ENCODE measurements around the gene CLPSL2. TPM values are rescaled to one million over a fixed set of nuclear protein-coding genes. Genes with fewer than 3 reads are reported as not detected.

CLPSL2 gene
- total and polyA plus RNA-seq, 2 donors (not counting 1 experiment from before 2014, with no cell fraction given) = not detected

GRCh38 chr6:35790683-35791082 lies 14.3 kb downstream of the CLPSL2 start:
- Histone ChIP-seq H3K9ac (ENCODE audit: low read length) (no peak overlapping the region), H3K27me3 (replicated peaks in 1 of 4; ENCODE audit: control extremely low read depth in 1 of 4, control insufficient read depth in 3 of 4, insufficient read depth in 4 of 4, low read length in 3 of 4) (peaks cover 0 to 30% (median 14%) of the 10 kb centered on the region in 4 experiments), H2AFZ (ENCODE audit: insufficient read depth, low read depth, low read length, poor library complexity, severe bottlenecking) (no peak overlapping the region), H4K20me1 (ENCODE audit: control insufficient read depth, insufficient read depth, low read length, poor library complexity, severe bottlenecking) (no peaks in the 10 kb centered on the region), H3K36me3 (replicated peaks in 1 of 2; ENCODE audit: control extremely low read depth in 1 of 2, control insufficient read depth in 1 of 2, extremely low read depth in 1 of 2, insufficient read depth in 2 of 2, low read length in 1 of 2) (no peaks in the 10 kb centered on the region), H3K4me2 (replicated peaks; ENCODE audit: low read depth, low read length, poor library complexity, severe bottlenecking) (no peak overlapping the region), H3K79me2 (ENCODE audit: control insufficient read depth, insufficient read depth, low read length) (no peaks in the 10 kb centered on the region), H3K9me3 (ENCODE audit: control extremely low read depth in 1 of 3, control insufficient read depth in 2 of 3, insufficient read depth in 1 of 3, low read length in 2 of 3) (peaks cover 0 to 12% (median 0%) of the 10 kb centered on the region in 3 donors), H3K4me3 (ENCODE audit: control extremely low read depth in 1 of 5, extremely low read depth in 1 of 5, insufficient read depth in 1 of 5, low read depth in 2 of 5, low read length in 4 of 5) (no peak overlapping the region), H3K4me1 (ENCODE audit: control insufficient read depth in 2 of 2, insufficient read depth in 2 of 2, low read length in 2 of 2) (peaks cover 0 to 4% of the 10 kb centered on the region in 2 donors), H3K27ac (ENCODE audit: low read length in 2 of 2) (no peak overlapping the region)
- Mint-ChIP-seq H3K27ac (no peak overlapping the region), H3K4me3 (no peak overlapping the region), H3K9me3 (ENCODE audit: insufficient read depth) (no peaks in the 10 kb centered on the region), H3K4me1 (no peaks in the 10 kb centered on the region), H3K27me3 (peaks cover 41% of the 10 kb centered on the region)
- DNase-seq (no peak), ATAC-seq (ENCODE audit: low read depth) (no peak)
- ChIA-PET CTCF (no interaction called here), POLR2A (no interaction called here)
- WGBS (ENCODE audit: insufficient coverage) = 86% methylated on average over 4 of the region's 5 CpGs
- intact Hi-C loops (cut with micrococcal nuclease) = no loop called here
- TF ChIP-seq EZH2 (IDR thresholded peaks at IDR 0.05; ENCODE audit: borderline replicate concordance, insufficient read depth, low read depth, low read length, poor library complexity, severe bottlenecking) (no peak), CTCF (IDR thresholded peaks at IDR 0.05) (no peak)

GRCh38 chr6:35794536-35795452 lies 18.4 kb downstream of the CLPSL2 start:
- intact Hi-C loops (cut with micrococcal nuclease) = no loop called here
- POLR2A ChIA-PET = interaction anchor here (0.6 kb wide), 1 partner anchor 11 kb away, joined by 4 read pairs; no protein-coding TSS in a partner anchor
- H3K4me2 ChIP-seq (replicated peaks; ENCODE audit: low read depth, low read length, poor library complexity, severe bottlenecking) = no peak overlapping the region
- H3K4me1 ChIP-seq (ENCODE audit: control insufficient read depth in 2 of 2, insufficient read depth in 2 of 2, low read length in 2 of 2) = no peaks in the 10 kb centered on the region
- no peaks in the 10 kb centered on the region for H3K79me2 ChIP-seq (ENCODE audit: control insufficient read depth, insufficient read depth, low read length)
- H3K4me3 ChIP-seq (ENCODE audit: control extremely low read depth in 1 of 5, extremely low read depth in 1 of 5, insufficient read depth in 1 of 5, low read depth in 2 of 5, low read length in 4 of 5) = no peak overlapping the region
- H2AFZ ChIP-seq (ENCODE audit: insufficient read depth, low read depth, low read length, poor library complexity, severe bottlenecking) = no peak overlapping the region
- WGBS (ENCODE audit: insufficient coverage) = 99% methylated on average over 16 of the region's 17 CpGs
- no peaks in the 10 kb centered on the region for H3K4me1 Mint-ChIP-seq
- H3K27ac Mint-ChIP-seq = no peak overlapping the region
- no peaks in the 10 kb centered on the region for H3K9me3 ChIP-seq (ENCODE audit: control extremely low read depth in 1 of 3, control insufficient read depth in 2 of 3, insufficient read depth in 1 of 3, low read length in 2 of 3)
- no peak for ATAC-seq (ENCODE audit: low read depth)
- H4K20me1 ChIP-seq (ENCODE audit: control insufficient read depth, insufficient read depth, low read length, poor library complexity, severe bottlenecking) = no peaks in the 10 kb centered on the region
- TF ChIP-seq EZH2 (IDR thresholded peaks at IDR 0.05; ENCODE audit: borderline replicate concordance, insufficient read depth, low read depth, low read length, poor library complexity, severe bottlenecking) (no peak), CTCF (IDR thresholded peaks at IDR 0.05) (no peak)
- DNase-seq = no peak
- no peak overlapping the region for H3K9ac ChIP-seq (ENCODE audit: low read length)
- no peak overlapping the region for H3K27ac ChIP-seq (ENCODE audit: low read length in 2 of 2)
- H3K36me3 ChIP-seq (replicated peaks in 1 of 2; ENCODE audit: control extremely low read depth in 1 of 2, control insufficient read depth in 1 of 2, extremely low read depth in 1 of 2, insufficient read depth in 2 of 2, low read length in 1 of 2) = no peaks in the 10 kb centered on the region
- H3K4me3 Mint-ChIP-seq = no peak overlapping the region
- H3K27me3 Mint-ChIP-seq = peaks cover 13% of the 10 kb centered on the region
- CTCF ChIA-PET = interaction anchor here (0.6 kb wide), 1 partner anchor 238 kb away, joined by 3 read pairs; no protein-coding TSS in a partner anchor
- H3K27me3 ChIP-seq (replicated peaks in 1 of 4; ENCODE audit: control extremely low read depth in 1 of 4, control insufficient read depth in 3 of 4, insufficient read depth in 4 of 4, low read length in 3 of 4) = peaks cover 0 to 17% (median 0%) of the 10 kb centered on the region in 4 experiments
- no peaks in the 10 kb centered on the region for H3K9me3 Mint-ChIP-seq (ENCODE audit: insufficient read depth)
